GM18520 (cell line): ENCODE measurements around the gene TBC1D1.

Experiments
- ATAC-seq: cut with Tn5 transposase; IDR thresholded peaks from one replicate; pipeline ENCODE4 v1.9.1; 2021; ENCODE audit not compliant: unreplicated experiment

Gene TBC1D1

DNA sequence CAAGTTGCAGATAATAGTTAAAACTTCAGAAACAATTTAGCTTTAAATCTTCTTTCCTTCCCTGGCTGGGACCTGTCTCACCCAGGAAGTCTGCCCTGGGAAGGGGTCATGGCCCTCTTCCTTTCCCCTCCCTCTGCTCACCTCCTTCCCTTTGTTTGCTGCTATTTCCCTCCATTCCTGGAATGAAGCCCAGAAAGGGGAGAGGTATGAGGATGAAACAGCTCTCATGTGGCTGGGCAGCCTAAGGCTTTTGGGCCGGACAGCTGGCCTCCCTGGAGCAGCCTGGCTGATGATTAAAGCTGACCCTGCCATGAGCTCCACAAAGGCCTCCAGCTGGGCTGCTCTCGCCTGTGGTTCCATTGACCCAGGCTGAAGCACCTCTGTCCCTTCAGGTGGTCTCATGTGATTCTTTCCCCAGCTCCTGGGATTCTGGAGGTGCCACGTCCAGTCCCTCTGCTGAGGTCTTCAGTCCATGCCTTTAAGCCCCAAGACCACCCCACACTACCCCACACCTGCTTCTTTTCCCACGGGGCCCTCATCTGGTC, 271.4 kb downstream of the TBC1D1 start:
- ATAC-seq, result no peak

DNA sequence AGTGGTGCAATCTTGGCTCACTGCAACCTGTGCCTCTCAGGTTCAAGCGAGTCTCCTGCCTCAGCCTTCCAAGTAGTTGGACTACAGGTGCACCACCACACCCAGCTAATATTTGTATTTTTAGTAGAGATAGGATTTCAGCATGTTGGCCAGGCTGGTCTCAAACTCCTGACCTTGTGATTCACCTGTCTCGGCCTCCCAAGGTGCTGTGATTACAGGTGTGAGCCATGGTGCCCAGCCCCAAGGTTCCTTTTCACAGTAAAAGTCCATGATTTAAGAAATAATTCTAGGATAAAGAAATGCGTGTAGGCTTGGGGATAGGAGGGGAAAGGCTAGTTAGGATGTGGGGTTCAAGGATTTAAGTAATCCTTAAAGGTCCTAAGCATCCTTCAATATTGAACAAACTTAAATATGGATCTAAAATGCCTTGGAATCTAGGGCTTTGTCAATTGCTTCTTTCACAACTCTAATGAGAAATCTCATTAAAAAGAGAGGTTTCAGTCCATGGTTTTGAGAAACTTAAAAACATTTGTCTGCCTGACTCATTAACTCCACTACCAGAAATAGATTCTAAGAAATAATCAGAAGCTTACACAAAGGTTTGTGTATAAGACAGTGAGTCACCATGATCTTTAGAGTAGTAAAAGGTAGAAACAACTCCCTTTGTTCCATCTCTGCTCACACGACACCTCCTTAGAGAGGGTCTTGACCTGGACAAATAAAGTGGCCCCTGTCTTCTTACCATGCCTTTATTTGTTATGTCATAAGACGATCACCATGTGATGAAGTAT, 272.5 kb downstream of the TBC1D1 start:
- ATAC-seq, result no peak

DNA sequence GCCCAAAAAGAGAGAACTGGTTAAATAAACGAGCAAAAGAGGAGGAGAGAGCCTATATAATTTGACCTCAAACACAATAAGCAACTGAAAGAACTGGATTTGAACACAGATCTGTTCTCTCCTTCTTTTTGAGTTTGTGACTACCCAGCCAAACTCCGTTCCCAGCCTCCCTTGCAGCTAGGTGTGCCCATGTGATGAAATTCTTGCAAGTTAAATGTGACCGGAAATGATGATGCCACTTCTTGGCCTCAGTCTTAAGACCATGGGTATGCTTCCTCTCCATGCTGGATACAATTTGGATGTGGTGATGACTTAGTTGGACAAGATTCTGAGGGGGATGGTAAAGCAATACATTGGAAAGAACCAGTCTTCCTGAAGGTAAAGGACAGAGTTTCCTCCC, 273.5 kb downstream of the TBC1D1 start:
- no peak for ATAC-seq

DNA sequence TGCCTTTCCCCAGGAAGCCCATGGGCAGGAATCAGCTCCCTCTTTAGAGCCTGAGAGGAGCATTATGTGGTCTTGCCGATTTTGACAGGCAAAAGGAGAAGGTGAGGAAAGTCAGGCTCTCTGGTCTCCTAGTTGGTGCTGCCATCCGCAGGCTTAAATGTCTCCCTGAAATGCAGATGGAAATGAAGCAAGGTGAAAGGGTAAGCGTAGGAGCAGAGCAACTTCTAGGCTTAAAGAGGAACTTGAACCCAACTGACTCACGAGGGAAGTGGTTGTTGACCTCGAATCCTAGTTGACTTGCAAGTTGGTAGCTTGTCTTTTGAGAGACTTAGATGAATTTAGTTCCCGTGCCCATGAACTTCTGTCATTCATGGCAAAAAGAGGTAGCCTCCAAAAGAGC, 275.2 kb downstream of the TBC1D1 start:
- ATAC-seq, result no peak

DNA sequence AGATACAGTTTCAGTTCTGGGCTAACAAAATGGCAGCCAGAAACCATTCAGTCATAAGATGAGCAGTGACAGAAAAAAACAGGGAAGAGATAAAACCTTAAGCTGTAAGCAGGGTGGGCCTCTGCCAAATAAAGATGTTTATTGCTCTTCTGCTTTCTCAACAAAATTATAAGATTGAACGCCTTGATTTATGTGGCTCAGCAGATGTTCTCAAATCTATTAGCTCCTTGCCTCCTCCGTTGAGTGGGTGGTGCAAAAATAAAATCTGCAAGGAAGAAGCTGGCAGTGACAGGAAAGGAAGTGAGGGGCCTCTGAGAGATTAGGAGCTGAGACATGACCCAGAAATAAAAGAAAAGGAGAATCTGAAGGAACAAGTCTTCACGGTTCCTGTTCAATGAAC, 275.9 kb downstream of the TBC1D1 start:
- ATAC-seq, result no peak

DNA sequence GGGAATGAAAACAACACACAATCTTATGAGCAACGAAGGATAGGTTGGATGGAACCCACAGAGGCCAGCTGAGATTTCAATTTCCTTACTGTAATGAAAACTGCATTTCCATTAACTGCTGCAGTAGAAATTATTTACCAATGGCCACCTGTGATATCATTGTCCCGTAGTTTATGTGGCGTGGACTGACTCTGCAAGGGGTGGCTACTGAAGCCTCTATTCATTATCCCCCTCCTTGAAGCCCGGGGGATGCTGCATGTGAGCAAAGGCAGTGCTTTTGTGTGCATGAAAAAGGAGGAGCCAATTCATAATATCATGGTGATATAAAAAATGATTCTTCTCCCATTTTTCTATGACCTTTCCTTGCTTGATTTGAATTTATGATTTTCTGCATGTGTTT, 277.1 kb downstream of the TBC1D1 start:
- ATAC-seq, result no peak

DNA sequence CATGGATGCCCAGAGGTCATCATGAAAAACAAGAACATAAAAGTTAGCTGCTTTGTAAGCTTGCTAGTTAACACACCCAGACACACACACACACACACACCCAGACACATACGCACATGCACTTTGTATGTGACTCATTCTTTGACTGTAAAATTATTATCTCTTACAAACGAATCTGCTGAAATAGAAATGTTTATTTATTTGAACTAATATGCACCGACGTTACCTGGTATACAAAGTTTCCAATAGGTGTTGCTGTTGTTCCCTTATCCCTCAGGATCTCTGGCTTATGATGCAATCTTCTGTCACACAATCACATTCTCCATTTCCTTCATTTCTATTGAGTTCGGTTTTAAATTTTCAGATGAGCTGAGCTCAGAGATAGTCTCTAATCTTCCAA, 278.6 kb downstream of the TBC1D1 start:
- ATAC-seq, result no peak

DNA sequence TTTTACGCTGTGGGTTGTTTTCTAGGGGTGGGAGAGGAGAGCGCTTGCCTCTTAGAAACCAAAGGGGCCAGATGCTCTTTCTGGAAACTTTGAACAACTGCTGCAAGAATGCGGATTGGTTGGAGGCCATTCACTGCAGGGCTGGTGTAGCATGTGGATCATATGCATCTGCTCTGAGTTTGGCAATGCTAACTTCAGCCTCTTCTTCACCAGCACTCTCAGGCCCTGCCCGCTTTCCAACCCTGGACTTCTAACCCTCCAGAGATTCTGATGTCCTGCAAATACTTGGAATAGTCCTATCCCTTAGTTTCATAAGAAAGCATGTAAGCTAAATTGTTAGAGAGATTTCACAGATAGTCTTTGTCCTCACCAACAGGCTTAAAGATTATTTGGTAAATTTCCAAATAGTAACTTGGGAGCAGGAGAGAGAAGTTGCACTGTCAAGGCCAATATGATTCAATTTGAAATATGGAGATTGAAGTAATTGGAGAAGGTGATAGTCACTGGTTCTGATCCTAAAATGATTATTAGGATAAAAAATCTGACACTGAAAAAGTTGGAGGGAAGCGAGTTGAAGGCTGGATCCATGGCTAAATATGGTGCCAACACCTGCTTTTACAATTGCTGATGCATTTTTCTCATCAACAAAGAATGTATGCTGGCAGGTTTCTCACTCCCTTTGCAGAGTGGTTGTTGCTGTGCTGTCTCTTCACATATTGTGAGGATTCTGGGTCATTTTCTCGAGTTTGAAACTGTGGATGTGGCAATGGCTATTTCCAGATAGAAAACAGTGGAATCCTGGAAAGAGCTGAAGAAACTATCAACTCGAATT, 279.7 kb downstream of the TBC1D1 start:
- ATAC-seq, result no peak

DNA sequence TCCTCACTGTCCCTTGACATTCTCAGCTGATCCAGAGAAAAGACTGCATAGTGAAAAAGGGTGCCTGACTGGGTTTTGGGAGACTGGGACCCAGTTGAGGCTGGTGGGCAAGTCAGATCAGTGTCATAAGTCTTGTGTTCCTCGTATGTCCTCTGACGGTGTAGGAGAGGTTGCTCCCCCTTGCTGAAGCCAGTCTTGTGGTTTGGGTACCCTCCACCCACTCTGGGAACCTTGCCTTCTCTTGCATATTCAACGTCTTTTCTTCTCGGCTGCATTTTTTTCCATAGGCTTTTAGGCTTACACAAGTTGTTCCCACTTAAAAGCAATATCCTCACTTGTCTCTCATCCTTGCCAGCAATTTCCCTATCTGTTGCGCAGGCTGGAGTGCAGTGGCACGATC, 281.2 kb downstream of the TBC1D1 start:
- ATAC-seq, result no peak

DNA sequence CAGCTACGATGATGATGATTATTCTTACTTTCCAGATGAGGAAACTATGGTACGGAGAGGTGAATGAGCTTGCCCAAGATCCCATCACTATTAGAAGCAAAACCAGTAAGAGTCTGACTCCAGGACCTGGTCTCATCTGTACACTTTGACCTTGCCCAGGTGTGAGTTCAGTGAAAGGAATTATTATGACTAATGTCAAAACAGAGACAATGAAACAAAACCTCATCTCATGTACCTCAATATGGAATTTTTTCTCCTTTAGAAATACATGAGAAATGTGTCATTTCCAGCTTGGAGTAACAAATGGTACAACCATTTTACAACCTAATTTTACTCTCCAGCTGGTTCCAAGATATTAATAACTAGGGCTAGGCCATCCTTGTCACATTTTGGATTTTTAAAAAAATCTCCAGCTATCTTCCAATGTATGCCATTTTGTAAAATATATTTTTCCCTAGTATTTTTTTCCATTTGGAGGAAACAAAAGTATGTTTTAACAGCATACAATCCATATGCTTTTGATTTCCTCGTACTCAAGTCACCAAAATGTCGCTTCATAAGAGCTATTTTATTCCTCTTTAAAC, 283.1 kb downstream of the TBC1D1 start:
- no peak for ATAC-seq

DNA sequence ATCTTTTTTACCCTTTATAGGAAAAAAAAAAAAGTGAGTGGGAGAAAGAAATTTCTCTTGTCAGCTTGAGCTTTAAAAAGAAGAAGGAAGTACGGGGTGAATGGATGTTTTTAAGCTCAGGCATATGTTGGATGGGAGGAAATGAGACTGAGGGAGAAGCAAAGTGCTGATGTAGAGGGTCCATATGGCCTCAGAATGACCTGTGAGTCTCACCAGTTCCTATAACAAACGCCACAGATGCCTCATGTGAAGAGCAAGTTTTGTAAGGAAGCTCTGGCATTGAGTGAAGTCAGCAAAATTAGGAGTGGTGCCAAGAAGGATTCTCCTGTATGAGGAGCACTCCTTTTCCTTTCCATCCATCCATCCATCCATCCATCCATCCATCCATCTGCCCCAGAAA, 283.9 kb downstream of the TBC1D1 start:
- no peak for ATAC-seq

DNA sequence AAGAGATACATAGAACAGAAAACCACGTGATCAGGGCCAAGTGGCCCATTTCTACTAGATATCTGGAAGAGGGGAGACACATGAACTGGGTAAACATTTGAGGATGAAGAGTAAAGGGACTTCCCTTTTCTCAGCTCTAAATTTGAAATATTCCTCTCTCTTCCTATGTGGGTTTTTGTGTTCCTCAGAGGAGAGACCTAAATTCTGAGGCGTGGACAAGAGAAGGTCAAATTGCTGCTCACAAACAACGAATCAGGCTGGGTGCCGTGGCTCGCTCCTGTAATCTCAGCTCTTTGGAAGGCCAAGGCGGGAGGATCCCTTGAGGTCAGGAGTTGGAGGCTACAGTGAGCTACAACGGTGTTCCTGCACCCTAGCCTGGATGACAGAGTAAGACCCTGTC, 285.3 kb downstream of the TBC1D1 start:
- no peak for ATAC-seq

DNA sequence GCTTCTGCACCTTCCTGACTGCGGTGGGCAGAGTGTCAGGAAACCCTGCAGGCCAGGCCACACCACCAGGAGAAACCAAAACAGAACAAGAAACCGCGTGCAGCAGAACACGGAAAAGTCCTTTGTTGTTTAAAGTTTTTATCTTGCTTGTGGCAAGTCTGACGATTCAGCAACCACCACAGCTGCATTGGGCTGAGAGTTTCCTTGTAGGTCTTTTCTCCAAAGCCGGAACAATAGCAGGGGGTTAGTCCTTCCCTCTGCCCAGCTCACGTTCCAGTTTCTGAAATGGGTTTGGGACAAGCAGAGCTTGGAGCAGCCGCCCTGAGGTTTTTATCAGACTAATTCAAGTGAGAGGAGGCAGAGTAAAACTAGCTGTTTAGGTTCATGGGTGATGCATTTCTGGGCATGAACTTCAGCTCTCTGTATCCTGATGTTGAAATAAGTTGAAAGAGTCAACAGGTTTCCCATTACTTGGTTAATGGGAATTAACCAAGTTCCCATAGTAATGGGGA, 286.2 kb downstream of the TBC1D1 start:
- ATAC-seq, result no peak

DNA sequence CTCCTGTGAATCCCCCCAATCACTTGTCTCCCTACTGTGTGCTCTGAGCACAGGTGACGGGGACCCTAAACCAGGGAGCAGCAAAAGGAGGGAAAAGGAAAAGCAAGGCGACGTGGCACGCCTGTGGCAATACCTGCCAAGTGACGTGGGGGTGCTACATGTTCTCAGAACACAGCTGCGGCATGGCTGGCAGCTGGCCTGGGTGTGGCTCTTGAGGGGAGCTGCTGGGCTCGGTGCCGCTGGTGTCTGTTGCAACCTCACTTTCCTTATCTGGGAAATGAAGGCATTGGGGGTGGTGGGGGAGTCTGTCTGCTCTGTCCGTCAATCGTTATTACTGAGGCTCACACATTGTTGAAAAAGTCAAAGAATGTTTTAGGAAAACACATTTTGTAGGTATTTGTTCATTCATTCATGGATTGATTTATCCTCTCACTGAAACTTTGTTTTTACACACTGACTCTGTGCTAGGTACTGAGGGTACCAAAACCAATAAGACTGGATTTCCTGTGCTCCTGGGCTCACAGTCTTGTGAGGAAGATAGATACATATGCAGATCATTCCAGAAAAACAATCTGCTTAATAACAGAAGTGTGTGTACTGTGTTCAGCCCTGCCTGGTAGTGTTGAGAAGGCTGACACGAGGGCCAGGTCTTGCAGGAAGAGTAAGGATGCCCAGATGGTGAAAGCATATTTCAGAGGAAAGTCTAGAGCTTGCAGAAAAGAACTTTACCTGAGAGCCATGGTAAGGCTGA, 286.9 kb downstream of the TBC1D1 start:
- ATAC-seq, result no peak

DNA sequence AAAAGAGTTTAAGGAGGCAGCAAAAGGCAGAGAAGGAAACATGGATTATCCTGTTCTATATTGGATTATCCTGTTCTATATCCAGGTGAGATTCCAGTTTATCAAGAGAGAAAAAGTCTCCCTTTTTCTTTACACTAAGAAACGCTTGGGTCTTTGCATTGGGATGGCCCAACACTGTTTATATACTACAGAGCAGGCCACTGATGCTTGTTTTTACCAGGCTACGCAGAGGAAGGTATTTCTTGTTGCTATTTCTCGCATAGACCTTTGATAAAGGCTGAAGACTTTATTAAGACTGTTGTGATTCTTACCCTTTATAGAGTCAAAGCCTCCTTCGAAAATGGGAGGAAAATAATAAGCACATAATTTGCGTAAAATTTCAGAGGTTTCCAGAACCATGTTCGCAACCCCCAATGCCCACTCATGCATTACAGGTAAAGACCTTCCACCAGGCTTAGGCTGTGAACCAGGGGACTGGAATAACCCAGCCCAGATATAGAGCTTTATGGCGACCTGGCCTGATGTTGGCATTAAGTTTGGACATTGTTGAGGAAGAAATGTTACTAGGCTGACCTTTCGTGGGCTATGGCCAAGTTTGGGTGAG, 287.6 kb downstream of the TBC1D1 start:
- no peak for ATAC-seq

DNA sequence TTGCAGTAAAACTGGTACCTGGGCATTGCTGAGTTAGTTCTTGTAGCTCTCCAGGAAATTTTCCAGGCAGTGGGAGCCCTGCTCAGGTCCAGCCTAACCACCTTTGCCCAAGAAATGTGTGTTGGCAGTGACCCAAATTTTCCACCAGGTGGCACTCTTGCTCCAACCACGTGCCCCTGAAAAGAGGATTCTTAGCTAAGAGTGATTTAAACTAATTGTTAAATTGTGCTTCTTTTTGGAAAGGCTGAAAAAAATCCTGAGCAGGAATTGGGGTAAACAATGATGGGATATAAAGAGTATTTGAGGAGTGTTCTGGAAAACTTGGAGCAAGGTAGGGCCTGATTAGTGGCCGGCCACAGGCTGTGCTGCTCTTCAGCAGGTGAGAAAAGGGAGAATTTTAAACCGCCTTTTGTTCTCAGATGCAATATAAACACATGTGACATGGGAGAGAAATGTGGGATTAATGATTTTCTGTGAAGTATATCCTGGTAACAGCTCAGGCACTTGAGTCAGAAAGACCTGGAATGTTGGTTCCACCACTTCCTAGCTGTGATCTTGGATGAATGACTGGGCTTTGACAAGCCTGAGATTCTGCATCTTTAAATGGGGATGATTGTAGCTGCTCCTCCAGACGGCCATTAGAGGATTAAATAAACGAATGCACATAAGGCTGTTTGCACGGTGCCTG, 288.9 kb downstream of the TBC1D1 start:
- ATAC-seq, result no peak

DNA sequence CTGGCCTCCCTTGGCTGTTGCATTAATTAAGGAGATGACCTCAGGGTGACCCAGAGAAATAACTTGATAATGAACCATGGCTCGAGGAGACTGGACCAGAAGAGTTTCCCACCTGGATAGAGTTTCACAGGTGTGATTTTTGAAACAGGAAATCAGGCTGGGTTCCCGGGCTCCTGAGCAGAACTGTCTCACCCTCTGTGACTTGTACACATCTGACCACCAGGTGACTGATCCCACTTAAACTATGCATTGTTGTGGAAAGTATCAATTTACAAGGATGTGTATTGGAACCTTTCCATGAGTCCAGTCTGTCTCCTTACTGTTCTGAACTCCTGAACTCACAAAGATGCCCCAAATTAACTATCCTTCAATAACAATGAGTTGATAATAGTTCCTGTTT, 289.6 kb downstream of the TBC1D1 start:
- ATAC-seq, result no peak

DNA sequence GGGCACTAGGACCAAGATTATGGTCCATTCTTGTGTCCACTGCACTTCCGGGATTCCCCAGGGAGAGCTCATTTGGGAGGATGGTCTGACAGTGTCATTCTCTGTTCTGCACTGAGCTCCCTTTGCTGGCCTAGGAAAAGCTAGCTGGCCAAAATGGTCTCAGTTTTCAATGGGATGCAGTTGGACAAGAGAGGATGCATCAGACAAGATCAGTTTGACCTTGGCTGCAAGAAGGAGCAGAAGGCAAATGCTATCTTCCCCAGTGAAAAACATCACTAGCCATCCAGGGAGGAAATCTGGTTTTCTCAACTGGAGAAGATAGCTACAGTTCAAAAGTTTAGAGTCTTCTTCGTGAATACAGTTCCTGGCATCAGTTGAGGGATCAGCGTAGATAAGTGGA, 290.4 kb downstream of the TBC1D1 start:
- no peak for ATAC-seq

DNA sequence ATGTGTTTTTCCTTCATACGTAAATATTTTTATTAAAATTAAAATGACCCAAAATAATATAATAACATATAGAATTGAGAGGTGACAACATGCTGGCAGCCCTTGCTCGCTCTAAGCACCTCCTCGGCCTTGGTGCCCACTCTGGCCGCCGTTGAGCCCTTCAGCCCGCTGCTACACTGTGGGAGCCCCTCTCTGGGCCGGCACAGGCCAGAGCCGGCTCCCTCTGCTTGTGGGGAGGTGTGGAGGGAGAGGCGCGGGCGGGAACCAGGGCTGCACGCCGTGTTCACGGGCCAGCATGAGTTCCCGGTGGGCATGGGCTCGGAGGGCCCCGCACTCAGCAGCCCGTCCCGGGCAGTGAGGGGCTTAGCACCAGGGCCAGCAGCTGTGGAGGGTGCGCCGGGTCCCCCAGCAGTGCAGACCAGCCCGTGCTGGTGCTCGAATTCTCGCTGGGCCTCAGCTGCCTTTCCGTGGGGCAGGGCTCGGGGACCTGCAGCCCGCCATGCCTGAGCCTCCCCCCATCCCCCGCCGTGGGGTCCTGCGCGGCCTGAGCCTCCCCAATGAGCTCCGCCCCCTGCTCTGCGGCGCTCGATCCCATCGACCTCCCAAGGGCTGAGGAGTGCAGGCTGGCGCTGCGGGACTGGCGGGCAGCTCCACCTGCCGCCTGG, 291.6 kb downstream of the TBC1D1 start:
- ATAC-seq, result no peak
